Ishikawa (cell line): ENCODE data around the gene KIF9.

Experiments
- CEBPB ChIP-seq: IDR thresholded peaks from 2 replicates; pipeline ENCODE4 v1.6.1; 2012
- CREB1 ChIP-seq: IDR thresholded peaks from 2 replicates; pipeline ENCODE4 v1.6.1; 2012; ENCODE audit warnings: low read depth
- EGR1 ChIP-seq: IDR thresholded peaks from 2 replicates; pipeline ENCODE4 v1.6.1; 2012
- EP300 ChIP-seq: IDR thresholded peaks from 2 replicates; pipeline ENCODE4 v1.6.1; 2012; ENCODE audit warnings: borderline replicate concordance
- FOXM1 ChIP-seq: IDR thresholded peaks from 2 replicates; pipeline ENCODE4 v1.6.1; 2012; ENCODE audit warnings: low read depth, borderline replicate concordance
- NFIC ChIP-seq: IDR thresholded peaks from 2 replicates; pipeline ENCODE4 v1.6.1; 2012
- RAD21 ChIP-seq: IDR thresholded peaks from 2 replicates; pipeline ENCODE4 v1.6.1; 2012; ENCODE audit warnings: low read depth
- REST ChIP-seq: IDR thresholded peaks from 2 replicates; pipeline ENCODE4 v1.6.1; 2012; ENCODE audit warnings: low read depth, mild to moderate bottlenecking
- TAF1 ChIP-seq: IDR thresholded peaks from 2 replicates; pipeline ENCODE4 v1.6.1; 2012; ENCODE audit warnings: low read depth, mild to moderate bottlenecking
- TCF12 ChIP-seq: IDR thresholded peaks from 2 replicates; pipeline ENCODE4 v1.6.1; 2012; ENCODE audit warnings: low read depth
- TEAD4 ChIP-seq: IDR thresholded peaks from 2 replicates; pipeline ENCODE4 v1.6.1; 2012
- YY1 ChIP-seq: IDR thresholded peaks from 2 replicates; pipeline ENCODE4 v1.6.1; 2012; ENCODE audit warnings: low read depth
- ZBTB7A ChIP-seq: IDR thresholded peaks from 2 replicates; pipeline ENCODE4 v1.6.1; 2012; ENCODE audit warnings: low read depth
- TF ChIP-seq, protein P1 (sequence below): IDR thresholded peaks from 2 replicates; pipeline ENCODE4 v1.6.1; 2012
- TF ChIP-seq, protein P2 (sequence below): IDR thresholded peaks from 2 replicates; pipeline ENCODE4 v1.6.1; 2012

Gene KIF9

GRCh38 chr3:47202542-47202941 lies 80.1 kb downstream of the KIF9 start:
- TF ChIP-seq REST, result no peak

DNA sequence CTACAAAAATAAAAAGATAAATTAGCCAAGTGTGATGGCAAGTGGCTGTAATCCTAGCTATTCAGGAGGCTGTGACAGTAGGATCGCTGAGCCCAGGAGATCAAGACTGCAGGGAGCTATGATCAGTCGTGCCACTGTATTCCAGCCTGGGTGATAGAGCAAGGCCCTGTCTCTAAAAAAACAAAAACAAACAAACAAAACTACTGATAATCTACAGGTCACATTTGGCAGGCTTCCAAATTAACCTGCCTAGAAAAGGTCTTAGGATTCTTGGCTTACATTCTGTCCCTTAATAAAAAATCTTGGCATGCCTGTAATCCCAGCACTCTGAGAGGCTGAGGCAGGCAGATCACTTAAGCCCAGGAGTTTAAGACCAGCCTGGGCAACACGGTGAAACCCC lies 85.3 kb downstream of the KIF9 start:
- TF ChIP-seq, protein P1, sequence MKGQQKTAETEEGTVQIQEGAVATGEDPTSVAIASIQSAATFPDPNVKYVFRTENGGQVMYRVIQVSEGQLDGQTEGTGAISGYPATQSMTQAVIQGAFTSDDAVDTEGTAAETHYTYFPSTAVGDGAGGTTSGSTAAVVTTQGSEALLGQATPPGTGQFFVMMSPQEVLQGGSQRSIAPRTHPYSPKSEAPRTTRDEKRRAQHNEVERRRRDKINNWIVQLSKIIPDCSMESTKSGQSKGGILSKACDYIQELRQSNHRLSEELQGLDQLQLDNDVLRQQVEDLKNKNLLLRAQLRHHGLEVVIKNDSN, result no peak
- TF ChIP-seq TAF1 (no peak), FOXM1 (no peak), YY1 (no peak), NFIC (no peak), TCF12 (no peak), EP300 (no peak)
- TF ChIP-seq, protein P2, sequence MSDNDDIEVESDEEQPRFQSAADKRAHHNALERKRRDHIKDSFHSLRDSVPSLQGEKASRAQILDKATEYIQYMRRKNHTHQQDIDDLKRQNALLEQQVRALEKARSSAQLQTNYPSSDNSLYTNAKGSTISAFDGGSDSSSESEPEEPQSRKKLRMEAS, result no peak

GRCh38 chr3:47194994-47195393 lies 87.6 kb downstream of the KIF9 start:
- TF ChIP-seq, protein P2, result no peak
- no peak for TF ChIP-seq EP300
- TF ChIP-seq, protein P1, result no peak
- no peak for TF ChIP-seq CEBPB
- TF ChIP-seq ZBTB7A, result no peak
- TF ChIP-seq RAD21, result no peak
- no peak for TF ChIP-seq TAF1
- TF ChIP-seq FOXM1, result no peak
- no peak for TF ChIP-seq TCF12
- no peak for TF ChIP-seq YY1
- TF ChIP-seq NFIC, result no peak
- TF ChIP-seq TEAD4, result no peak

DNA sequence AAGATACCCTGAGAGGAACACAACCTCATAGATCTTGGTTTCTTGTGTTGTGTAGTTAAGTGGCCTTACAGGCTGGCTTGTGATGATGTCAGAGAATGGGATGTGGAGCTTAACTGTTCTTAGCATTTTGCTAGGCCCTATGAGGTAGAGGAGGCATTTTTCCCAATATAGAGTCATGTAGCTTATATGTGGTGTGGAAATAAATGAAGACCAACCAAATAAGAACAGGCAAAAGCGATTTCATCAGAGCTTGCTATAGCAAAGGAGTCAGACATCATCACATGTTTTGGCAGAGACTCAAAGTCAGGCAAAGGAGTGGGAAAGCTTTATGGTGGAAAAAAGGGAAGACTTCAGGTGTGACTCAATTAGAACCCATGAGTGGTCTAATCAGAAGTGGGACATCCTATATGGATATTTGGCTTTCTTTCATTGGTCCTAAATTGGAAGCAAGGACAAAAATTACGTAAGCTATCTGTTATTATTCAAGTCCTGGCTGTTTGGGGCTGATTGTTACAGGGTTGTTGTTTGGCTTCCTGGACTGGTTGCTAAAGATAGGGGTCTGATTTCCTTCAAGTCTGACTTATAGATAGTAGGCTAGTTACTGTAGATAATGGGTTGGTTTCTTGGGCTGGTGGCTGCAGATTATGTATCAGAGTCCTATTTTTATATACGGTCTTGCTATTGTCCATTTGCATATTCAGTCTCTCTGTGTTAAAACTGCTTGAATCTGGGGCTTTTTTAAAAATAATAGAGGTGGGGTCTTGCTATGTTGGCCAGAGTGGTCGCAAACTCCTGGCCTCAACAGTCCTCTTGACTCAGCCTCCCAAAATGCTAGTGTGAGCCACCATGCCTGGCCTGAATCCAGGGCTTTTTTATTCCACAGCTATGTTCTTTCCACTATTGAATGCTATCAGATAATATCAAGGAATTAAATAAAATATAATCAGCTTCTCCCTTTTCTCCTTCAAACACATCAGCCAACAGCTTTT lies 88.4 kb downstream of the KIF9 start:
- no peak for TF ChIP-seq TEAD4
- TF ChIP-seq FOXM1, result no peak
- TF ChIP-seq NFIC, result no peak
- TF ChIP-seq, protein P1, result no peak
- no peak for TF ChIP-seq EP300
- TF ChIP-seq, protein P2, result no peak
- no peak for TF ChIP-seq RAD21
- no peak for TF ChIP-seq CREB1
- no peak for TF ChIP-seq ZBTB7A
- TF ChIP-seq EGR1, result no peak
- no peak for TF ChIP-seq REST
- TF ChIP-seq TAF1, result no peak
- TF ChIP-seq TCF12, result no peak
- TF ChIP-seq YY1, result no peak
- TF ChIP-seq CEBPB, result no peak

- TF ChIP-seq YY1 (no peak), TCF12 (no peak), TAF1 (no peak), RAD21 (no peak), EGR1 (no peak), CEBPB (no peak), ZBTB7A (no peak)
- TF ChIP-seq, protein P2, result no peak
- TF ChIP-seq, protein P1, result no peak
Observed at GRCh38 chr3:47186285-47186684, 96.3 kb downstream of the KIF9 start.
